ENCODE results near the gene BID. TPM values are rescaled to one million over a fixed set of nuclear protein-coding genes. Genes with fewer than 3 reads are reported as not detected.

Gene BID
- polyA plus RNA-seq, 3 donors, result 15.5 to 18.1 (median 17.5) TPM

- DNase-seq (ENCODE audit: low read depth in 3 of 3, low spot score in 2 of 3), result no peak
Measured at GRCh38 chr22:17803609-17804270, 29.5 kb upstream of the BID start.

- DNase-seq (ENCODE audit: low read depth in 3 of 3, low spot score in 2 of 3), result no peak
Measured at GRCh38 chr22:17802822-17803221, 28.6 kb upstream of the BID start.

GRCh38 chr22:17802411-17802810 lies 28.1 kb upstream of the BID start:
- DNase-seq (ENCODE audit: low read depth in 3 of 3, low spot score in 2 of 3), result no peak

- no peak for DNase-seq (ENCODE audit: low read depth in 3 of 3, low spot score in 2 of 3)
Measured at GRCh38 chr22:17797721-17798559, 23.7 kb upstream of the BID start.

- DNase-seq (ENCODE audit: low read depth in 3 of 3, low spot score in 2 of 3), result no peak
Measured at GRCh38 chr22:17796695-17797094, 22.4 kb upstream of the BID start.

- no peak for DNase-seq (ENCODE audit: low read depth in 3 of 3, low spot score in 2 of 3)
Measured at GRCh38 chr22:17795661-17796548, 21.6 kb upstream of the BID start.

GRCh38 chr22:17794726-17795542 lies 20.7 kb upstream of the BID start:
- DNase-seq (ENCODE audit: low read depth in 3 of 3, low spot score in 2 of 3), result no peak

- DNase-seq (ENCODE audit: low read depth in 3 of 3, low spot score in 2 of 3), result no peak
Measured at GRCh38 chr22:17792854-17793434, 18.7 kb upstream of the BID start.

- DNase-seq (ENCODE audit: low read depth in 3 of 3, low spot score in 2 of 3), result no peak
Measured at GRCh38 chr22:17792299-17792698, 18.0 kb upstream of the BID start.

GRCh38 chr22:17791196-17791595 lies 16.9 kb upstream of the BID start:
- no peak for DNase-seq (ENCODE audit: low read depth in 3 of 3, low spot score in 2 of 3)

- no peak for DNase-seq (ENCODE audit: low read depth in 3 of 3, low spot score in 2 of 3)
Measured at GRCh38 chr22:17789379-17790200, 15.3 kb upstream of the BID start.

GRCh38 chr22:17788528-17789378 lies 14.5 kb upstream of the BID start:
- no peak for DNase-seq (ENCODE audit: low read depth in 3 of 3, low spot score in 2 of 3)

- DNase-seq (ENCODE audit: low read depth in 3 of 3, low spot score in 2 of 3), result no peak
Measured at GRCh38 chr22:17787716-17788330, 13.6 kb upstream of the BID start.

- DNase-seq (ENCODE audit: low read depth in 3 of 3, low spot score in 2 of 3), result no peak
Measured at GRCh38 chr22:17787241-17787640, 13.0 kb upstream of the BID start.

- DNase-seq (ENCODE audit: low read depth in 3 of 3, low spot score in 2 of 3), result no peak
Measured at GRCh38 chr22:17786435-17787161, 12.3 kb upstream of the BID start.

- DNase-seq (ENCODE audit: low read depth in 3 of 3, low spot score in 2 of 3), result no peak
Measured at GRCh38 chr22:17785185-17786184, 11.2 kb upstream of the BID start.
